K562 (cell line): ENCODE data around the gene MICAL2. TPM values are rescaled to one million over a fixed set of nuclear protein-coding genes. Genes with fewer than 3 reads are reported as not detected.
A peak's percentile ranks its signal among the peaks of the same experiment; 100 is the strongest.

ENCODE experiments used
- ATAC-seq: fragments of 200-7000 bp; cut with Tn5 transposase; 3 replicates; pipeline ENCODE4 v1.9.1; 2020; ENCODE audit warnings: moderate library complexity
- BruUV-seq: library from RNA; stranded (reverse); fragments of 400-500 nt; replicated peaks from 2 replicates; lab custom pipeline; 2021; lab: Mats Ljungman, UMichigan
- CTCF ChIA-PET: fragments of 300-600 bp; formaldehyde crosslinking; extraction: SDS; loops from one replicate; lab custom pipeline; 2021; ENCODE audit warnings: low intra/inter-chr PET ratio; lab: Yijun Ruan, JAX
- POLR2A ChIA-PET: fragments of 300-600, 350-650 bp; sonication (Branson Sonifier 250); formaldehyde crosslinking; extraction: SDS; loops from one replicate; lab custom pipeline; 2021; ENCODE audit warnings: antibody characterized with exemption, inconsistent platforms; lab: Yijun Ruan, JAX
- DNase-seq, 4 experiments: peaks; one replicate each; pipeline versions ENCODE4 v3.0.0 to v3.0.0-alpha.2; 2011 to 2018; ENCODE audit warnings: low spot score in 3 of 4, mixed read lengths in 3 of 4; ENCODE audit errors: extremely low read depth in 1 of 4
- FAIRE-seq: peaks from 2 replicates; lab custom pipeline; 2011; peaks lifted over from hg19 to GRCh38; lab: Jason Lieb, UNC
- H2AFZ ChIP-seq: 2 replicates; pipeline ENCODE4 v1.6.0; 2011; ENCODE audit warnings: low read depth, low read length, control low read depth, inconsistent platforms
- H3K27ac ChIP-seq: fragments of 200-600 bp; 3 replicates; pipeline ENCODE4 v1.8.0; 2011; ENCODE audit warnings: low read depth, mild to moderate bottlenecking, control low read depth, inconsistent platforms, low read length, moderate library complexity, mixed read lengths; ENCODE audit errors: extremely low read depth
- H3K27me3 ChIP-seq, 2 experiments: fragments of 300-600 bp in 1 of 2; 2 replicates in 1 of 2; 3 replicates in 1 of 2; pipeline versions ENCODE4 v1.6.0 to v1.8.0; 2011; ENCODE audit warnings: inconsistent platforms in 2 of 2, low read length in 2 of 2, mild to moderate bottlenecking in 1 of 2, mixed read lengths in 1 of 2, moderate library complexity in 1 of 2; ENCODE audit not compliant: control insufficient read depth in 2 of 2, insufficient read depth in 2 of 2
- H3K36me3 ChIP-seq: fragments of 300-600 bp; 3 replicates; pipeline ENCODE4 v1.8.0; 2011; ENCODE audit warnings: mild to moderate bottlenecking, low read length, inconsistent platforms; ENCODE audit not compliant: control insufficient read depth, insufficient read depth
- H3K4me1 ChIP-seq, 2 experiments: fragments of 200-600 bp in 1 of 2; replicated peaks in 1 of 2; 2 replicates in 1 of 2; 3 replicates in 1 of 2; pipeline versions ENCODE4 v1.5.1 to v1.8.0; 2011; ENCODE audit warnings: inconsistent platforms in 2 of 2, low read length in 2 of 2, mild to moderate bottlenecking in 1 of 2, mixed read lengths in 1 of 2, moderate library complexity in 1 of 2; ENCODE audit not compliant: control insufficient read depth in 2 of 2, insufficient read depth in 2 of 2
- H3K4me2 ChIP-seq: 2 replicates; pipeline ENCODE4 v1.6.1; 2011; ENCODE audit warnings: low read length, control low read depth, inconsistent platforms, mixed read lengths; ENCODE audit not compliant: insufficient read depth
- H3K4me3 ChIP-seq: fragments of 200-600 bp; sonication (generic), shearing (Covaris generic); 2 replicates; pipeline ENCODE4 v1.5.1; 2016; ENCODE audit warnings: control low read depth, inconsistent platforms
- H3K79me2 ChIP-seq: fragments of 200-600 bp; 3 replicates; pipeline ENCODE4 v1.8.0; 2011; ENCODE audit warnings: low read length, inconsistent platforms; ENCODE audit not compliant: control insufficient read depth, insufficient read depth
- H3K9ac ChIP-seq, 2 experiments: 2 replicates each; pipeline versions ENCODE4 v1.6.0 to v1.6.1; 2011; ENCODE audit warnings: low read depth in 2 of 2, low read length in 2 of 2, control low read depth in 1 of 2, inconsistent platforms in 1 of 2, mild to moderate bottlenecking in 1 of 2, mixed read lengths in 1 of 2; ENCODE audit not compliant: insufficient read depth in 1 of 2
- H3K9me1 ChIP-seq: one replicate; pipeline ENCODE4 v1.6.0; 2011; ENCODE audit warnings: inconsistent platforms, mild to moderate bottlenecking, low read length, moderate library complexity; ENCODE audit not compliant: control insufficient read depth, insufficient read depth
- H3K9me3 ChIP-seq: replicated peaks from 2 replicates; pipeline ENCODE4 v1.5.1; 2011; ENCODE audit warnings: low read depth, low read length, inconsistent platforms; ENCODE audit not compliant: control insufficient read depth, insufficient read depth
- H4K20me1 ChIP-seq: replicated peaks from 2 replicates; pipeline ENCODE4 v1.6.1; 2011; ENCODE audit warnings: low read length, inconsistent platforms, mixed read lengths; ENCODE audit not compliant: control insufficient read depth, insufficient read depth
- CBX5 ChIP-seq: IDR thresholded peaks from 2 replicates; pipeline ENCODE4 v1.6.1; 2014; ENCODE audit warnings: low read depth, borderline replicate concordance
- ELF1 ChIP-seq: fragments of 200-800 bp; sonication (Bioruptor generic); IDR thresholded peaks from 2 replicates; pipeline ENCODE4 v1.6.1; 2016; ENCODE audit warnings: missing genetic modification characterization, missing compliant biosample characterization
- HDGF ChIP-seq: fragments of 450-650 bp; IDR thresholded peaks from 2 replicates; pipeline ENCODE4 v1.6.1; 2016
- ZNF12 ChIP-seq: sonication (generic); formaldehyde crosslinking; IDR thresholded peaks from 2 replicates; pipeline ENCODE4 v1.4.0; 2020; ENCODE audit warnings: mild to moderate bottlenecking, missing genetic modification reagents
- ZNF217 ChIP-seq: sonication (generic); formaldehyde crosslinking; IDR thresholded peaks from 2 replicates; pipeline ENCODE4 v1.8.0; 2022; ENCODE audit warnings: mild to moderate bottlenecking, missing genetic modification reagents
- ZNF311 ChIP-seq: fragments of 250-450 bp; sonication (Bioruptor Pico); IDR thresholded peaks from 2 replicates; pipeline ENCODE4 v1.4.0; 2020; ENCODE audit warnings: mild to moderate bottlenecking, moderate library complexity
- WGBS: fragments of 100-300 bp; shearing (Covaris generic); methylation state at CpG from one replicate; pipeline ENCODE4 v1.1.6; 2016; ENCODE audit warnings: low coverage, mixed read lengths; ENCODE audit not compliant: insufficient coverage; ENCODE audit errors: missing lambda C conversion rate; 5-methylcytosine and 5-hydroxymethylcytosine counted together
- in situ Hi-C: fragments of 300-500 bp; cut with MboI; formaldehyde crosslinking; loops from 4 replicates; pipeline ENCODE4 v1.15.0; 2018; ENCODE audit warnings: inconsistent platforms, mixed read lengths
- intact Hi-C: fragments of 100-400 bp; cut with micrococcal nuclease; formaldehyde crosslinking; loops from 2 replicates; pipeline ENCODE4 v1.14.2; 2022
- polyA plus RNA-seq, 8 experiments: library from polyadenylated mRNA; depleted of rRNA in 4 of 8; stranded (reverse) in 5 of 8; unstranded in 3 of 8; fragments of >200 nt; fragmentation: Nextera tagmentation in 2 of 8; fragmentation: Illumina TruSeq in 1 of 8; extraction: Ambion mirVana in 2 of 8; extraction: Trizol in 1 of 8; gene quantifications; 2 replicates each; pipeline versions ENCODE4 v1.2.1 to v1.2.3, GENCODE V29; 2011 to 2014; ENCODE audit warnings: inconsistent platforms in 1 of 8, missing spikeins in 1 of 8
- total RNA-seq, 7 experiments: library from RNA; depleted of rRNA in 6 of 7; stranded (reverse); fragments of >200 nt in 6 of 7; fragmentation: Illumina TruSeq in 2 of 7; extraction: Trizol in 2 of 7; gene quantifications; 2 replicates each; pipeline versions ENCODE4 v1.2.1 to v1.2.3, GENCODE V29; 2011 to 2021; ENCODE audit warnings: low replicate concordance in 1 of 7
- TF ChIP-seq, protein P1 (sequence below): fragments of 250-450 bp; sonication (Bioruptor Pico); IDR thresholded peaks from 2 replicates; pipeline ENCODE4 v1.4.0; 2020; ENCODE audit warnings: mild to moderate bottlenecking, moderate library complexity
- TF ChIP-seq, protein P2 (sequence below): fragments of 250-450 bp; sonication (Bioruptor Pico); IDR thresholded peaks from 2 replicates; pipeline ENCODE4 v1.4.0; 2020
- TF ChIP-seq, protein P3 (sequence below), 2 experiments: fragments of 450-650 bp in 1 of 2; IDR thresholded peaks; 2 replicates each; pipeline ENCODE4 v1.6.1; 2011 to 2017; ENCODE audit warnings: low read depth in 2 of 2, antibody characterized with exemption in 1 of 2, borderline replicate concordance in 1 of 2, low read length in 1 of 2, mild to moderate bottlenecking in 1 of 2, mixed read lengths in 1 of 2; ENCODE audit not compliant: control insufficient read depth in 1 of 2
- TF ChIP-seq, protein P4 (sequence below): fragments of 250-450 bp; sonication (Bioruptor Pico); IDR thresholded peaks from 2 replicates; pipeline ENCODE4 v1.8.0; 2022; ENCODE audit warnings: moderate library complexity, mild to moderate bottlenecking, inconsistent platforms

MICAL2 gene
- total and polyA plus RNA-seq, 9 of the 15 experiments (the other 6 are each of a cell fraction or from before 2014, with no cell fraction given) = 4.7 to 64.2 (median 33.6) TPM

DNA sequence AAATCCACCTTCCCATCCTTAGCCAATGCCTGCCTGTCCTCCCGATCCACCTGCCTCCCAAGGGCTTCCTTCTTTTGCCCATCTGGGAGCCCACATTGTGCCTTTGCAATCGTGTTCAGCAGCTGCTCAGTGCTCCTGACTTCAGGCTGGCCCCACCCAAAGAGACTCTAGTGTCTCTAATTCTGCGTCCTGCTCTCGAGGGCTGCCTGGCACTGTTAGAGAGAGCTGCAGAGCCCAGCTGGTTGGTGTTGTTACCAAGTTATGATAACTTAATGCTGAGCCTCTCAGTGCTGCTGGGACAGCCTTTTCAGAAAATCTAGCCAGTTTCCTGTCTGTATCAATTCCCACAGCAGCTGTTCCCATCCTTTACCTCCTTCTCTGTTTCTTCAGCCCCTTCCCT, 69.1 kb downstream of the MICAL2 start:
- peak overlapping the region in 1 of 2 experiments; percentile 84; a peak in 1 of 4 replicates for H3K9ac ChIP-seq
- intact Hi-C loops = no loop called here
- no peak overlapping the region; the same call in 1 of the 2 replicates for H3K4me2 ChIP-seq

More for the DNA sequence above, 69.1 kb downstream of the MICAL2 start:
- DNase-seq (no peak), ATAC-seq (no peak), FAIRE-seq (no peak)
- CTCF ChIA-PET = no interaction called here
- TF ChIP-seq ZNF217 (CRISPR knock-in tag) (no peak), ELF1 (tag) (no peak), ZNF12 (CRISPR knock-in tag) (no peak), CBX5 (no peak), HDGF (no peak), ZNF311 (CRISPR knock-in tag) (no peak)
- TF ChIP-seq, protein P1, sequence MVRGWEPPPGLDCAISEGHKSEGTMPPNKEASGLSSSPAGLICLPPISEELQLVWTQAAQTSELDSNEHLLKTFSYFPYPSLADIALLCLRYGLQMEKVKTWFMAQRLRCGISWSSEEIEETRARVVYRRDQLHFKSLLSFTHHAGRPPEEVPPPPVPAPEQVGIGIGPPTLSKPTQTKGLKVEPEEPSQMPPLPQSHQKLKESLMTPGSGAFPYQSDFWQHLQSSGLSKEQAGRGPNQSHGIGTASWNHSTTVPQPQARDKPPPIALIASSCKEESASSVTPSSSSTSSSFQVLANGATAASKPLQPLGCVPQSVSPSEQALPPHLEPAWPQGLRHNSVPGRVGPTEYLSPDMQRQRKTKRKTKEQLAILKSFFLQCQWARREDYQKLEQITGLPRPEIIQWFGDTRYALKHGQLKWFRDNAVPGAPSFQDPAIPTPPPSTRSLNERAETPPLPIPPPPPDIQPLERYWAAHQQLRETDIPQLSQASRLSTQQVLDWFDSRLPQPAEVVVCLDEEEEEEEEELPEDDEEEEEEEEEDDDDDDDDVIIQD = no peak
- TF ChIP-seq, protein P2, sequence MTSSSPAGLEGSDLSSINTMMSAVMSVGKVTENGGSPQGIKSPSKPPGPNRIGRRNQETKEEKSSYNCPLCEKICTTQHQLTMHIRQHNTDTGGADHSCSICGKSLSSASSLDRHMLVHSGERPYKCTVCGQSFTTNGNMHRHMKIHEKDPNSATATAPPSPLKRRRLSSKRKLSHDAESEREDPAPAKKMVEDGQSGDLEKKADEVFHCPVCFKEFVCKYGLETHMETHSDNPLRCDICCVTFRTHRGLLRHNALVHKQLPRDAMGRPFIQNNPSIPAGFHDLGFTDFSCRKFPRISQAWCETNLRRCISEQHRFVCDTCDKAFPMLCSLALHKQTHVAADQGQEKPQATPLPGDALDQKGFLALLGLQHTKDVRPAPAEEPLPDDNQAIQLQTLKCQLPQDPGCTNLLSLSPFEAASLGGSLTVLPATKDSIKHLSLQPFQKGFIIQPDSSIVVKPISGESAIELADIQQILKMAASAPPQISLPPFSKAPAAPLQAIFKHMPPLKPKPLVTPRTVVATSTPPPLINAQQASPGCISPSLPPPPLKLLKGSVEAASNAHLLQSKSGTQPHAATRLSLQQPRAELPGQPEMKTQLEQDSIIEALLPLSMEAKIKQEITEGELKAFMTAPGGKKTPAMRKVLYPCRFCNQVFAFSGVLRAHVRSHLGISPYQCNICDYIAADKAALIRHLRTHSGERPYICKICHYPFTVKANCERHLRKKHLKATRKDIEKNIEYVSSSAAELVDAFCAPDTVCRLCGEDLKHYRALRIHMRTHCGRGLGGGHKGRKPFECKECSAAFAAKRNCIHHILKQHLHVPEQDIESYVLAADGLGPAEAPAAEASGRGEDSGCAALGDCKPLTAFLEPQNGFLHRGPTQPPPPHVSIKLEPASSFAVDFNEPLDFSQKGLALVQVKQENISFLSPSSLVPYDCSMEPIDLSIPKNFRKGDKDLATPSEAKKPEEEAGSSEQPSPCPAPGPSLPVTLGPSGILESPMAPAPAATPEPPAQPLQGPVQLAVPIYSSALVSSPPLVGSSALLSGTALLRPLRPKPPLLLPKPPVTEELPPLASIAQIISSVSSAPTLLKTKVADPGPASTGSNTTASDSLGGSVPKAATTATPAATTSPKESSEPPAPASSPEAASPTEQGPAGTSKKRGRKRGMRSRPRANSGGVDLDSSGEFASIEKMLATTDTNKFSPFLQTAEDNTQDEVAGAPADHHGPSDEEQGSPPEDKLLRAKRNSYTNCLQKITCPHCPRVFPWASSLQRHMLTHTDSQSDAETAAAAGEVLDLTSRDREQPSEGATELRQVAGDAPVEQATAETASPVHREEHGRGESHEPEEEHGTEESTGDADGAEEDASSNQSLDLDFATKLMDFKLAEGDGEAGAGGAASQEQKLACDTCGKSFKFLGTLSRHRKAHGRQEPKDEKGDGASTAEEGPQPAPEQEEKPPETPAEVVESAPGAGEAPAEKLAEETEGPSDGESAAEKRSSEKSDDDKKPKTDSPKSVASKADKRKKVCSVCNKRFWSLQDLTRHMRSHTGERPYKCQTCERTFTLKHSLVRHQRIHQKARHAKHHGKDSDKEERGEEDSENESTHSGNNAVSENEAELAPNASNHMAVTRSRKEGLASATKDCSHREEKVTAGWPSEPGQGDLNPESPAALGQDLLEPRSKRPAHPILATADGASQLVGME (CRISPR knock-in tag) = no peak
- TF ChIP-seq, protein P3, sequence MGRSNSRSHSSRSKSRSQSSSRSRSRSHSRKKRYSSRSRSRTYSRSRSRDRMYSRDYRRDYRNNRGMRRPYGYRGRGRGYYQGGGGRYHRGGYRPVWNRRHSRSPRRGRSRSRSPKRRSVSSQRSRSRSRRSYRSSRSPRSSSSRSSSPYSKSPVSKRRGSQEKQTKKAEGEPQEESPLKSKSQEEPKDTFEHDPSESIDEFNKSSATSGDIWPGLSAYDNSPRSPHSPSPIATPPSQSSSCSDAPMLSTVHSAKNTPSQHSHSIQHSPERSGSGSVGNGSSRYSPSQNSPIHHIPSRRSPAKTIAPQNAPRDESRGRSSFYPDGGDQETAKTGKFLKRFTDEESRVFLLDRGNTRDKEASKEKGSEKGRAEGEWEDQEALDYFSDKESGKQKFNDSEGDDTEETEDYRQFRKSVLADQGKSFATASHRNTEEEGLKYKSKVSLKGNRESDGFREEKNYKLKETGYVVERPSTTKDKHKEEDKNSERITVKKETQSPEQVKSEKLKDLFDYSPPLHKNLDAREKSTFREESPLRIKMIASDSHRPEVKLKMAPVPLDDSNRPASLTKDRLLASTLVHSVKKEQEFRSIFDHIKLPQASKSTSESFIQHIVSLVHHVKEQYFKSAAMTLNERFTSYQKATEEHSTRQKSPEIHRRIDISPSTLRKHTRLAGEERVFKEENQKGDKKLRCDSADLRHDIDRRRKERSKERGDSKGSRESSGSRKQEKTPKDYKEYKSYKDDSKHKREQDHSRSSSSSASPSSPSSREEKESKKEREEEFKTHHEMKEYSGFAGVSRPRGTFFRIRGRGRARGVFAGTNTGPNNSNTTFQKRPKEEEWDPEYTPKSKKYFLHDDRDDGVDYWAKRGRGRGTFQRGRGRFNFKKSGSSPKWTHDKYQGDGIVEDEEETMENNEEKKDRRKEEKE (IDR thresholded peaks at IDR 0.05; ENCODE audit: borderline replicate concordance in 1 of 2, control insufficient read depth in 1 of 2, low read depth in 2 of 2, low read length in 1 of 2) = no peak
- TF ChIP-seq, protein P4, sequence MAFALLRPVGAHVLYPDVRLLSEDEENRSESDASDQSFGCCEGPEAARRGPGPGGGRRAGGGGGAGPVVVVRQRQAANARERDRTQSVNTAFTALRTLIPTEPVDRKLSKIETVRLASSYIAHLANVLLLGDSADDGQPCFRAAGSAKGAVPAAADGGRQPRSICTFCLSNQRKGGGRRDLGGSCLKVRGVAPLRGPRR (CRISPR knock-in tag) = no peak
- no TSS peak for BruUV-seq
- Histone ChIP-seq H3K9me3 (no peaks in the 10 kb centered on the region), H3K27ac (no peak overlapping the region), H3K4me1 (peaks cover 39 to 63% of the 10 kb centered on the region in 2 experiments), H3K27me3 (no peaks in the 10 kb centered on the region), H3K9me1 (no peaks in the 10 kb centered on the region), H3K79me2 (peaks cover 23% of the 10 kb centered on the region; the same call in 2 of the 3 replicates), H2AFZ (no peak overlapping the region), H3K4me3 (no peak overlapping the region), H4K20me1 (0 out of 2 replicates have a peak, but pooled peaks cover 4% of the 10 kb centered on the region), H3K36me3 (no peaks in the 10 kb centered on the region; the same call in 1 of the 3 replicates)
- WGBS = 53% methylated on average over 4 of the region's 4 CpGs
- POLR2A ChIA-PET = interaction anchor here (1.0 to 1.7 kb wide), 2 partner anchors 12 to 26 kb away, joined by 3 to 4 read pairs; no protein-coding TSS in a partner anchor
- in situ Hi-C loops = no loop called here
